Astrocyte (in vitro differentiated cells and primary cell): ENCODE data around the gene USP20. TPM values are rescaled to one million over a fixed set of nuclear protein-coding genes. Genes with fewer than 3 reads are reported as not detected.

Experiments
- DNase-seq: peaks from one replicate; pipeline ENCODE4 v3.0.0-alpha.2; 2010; ENCODE audit warnings: low read depth
- FAIRE-seq: peaks from 2 replicates; lab custom pipeline; 2011; peaks lifted over from hg19 to GRCh38; lab: Jason Lieb, UNC
- H2AFZ ChIP-seq: 2 replicates; pipeline ENCODE4 v1.6.0; 2012; ENCODE audit warnings: low read depth, low read length, inconsistent platforms
- H3K27ac ChIP-seq: 2 replicates; pipeline ENCODE4 v1.5.1; 2011; ENCODE audit warnings: low read depth, low read length, inconsistent platforms
- H3K27me3 ChIP-seq: 2 replicates; pipeline ENCODE4 v1.6.0; 2011; ENCODE audit warnings: low read length, inconsistent platforms; ENCODE audit not compliant: insufficient read depth
- H3K36me3 ChIP-seq: 2 replicates; pipeline ENCODE4 v1.5.1; 2011; ENCODE audit warnings: low read length, inconsistent platforms; ENCODE audit not compliant: insufficient read depth
- H3K4me1 ChIP-seq: 2 replicates; pipeline ENCODE4 v1.5.1; 2011; ENCODE audit warnings: low read length, inconsistent platforms; ENCODE audit not compliant: insufficient read depth
- H3K4me2 ChIP-seq: 2 replicates; pipeline ENCODE4 v1.6.0; 2012; ENCODE audit warnings: low read length, inconsistent platforms
- H3K4me3 ChIP-seq: 2 replicates; pipeline ENCODE4 v1.5.1; 2011; ENCODE audit warnings: low read depth, mild to moderate bottlenecking, low read length, inconsistent platforms; ENCODE audit not compliant: insufficient read depth
- H3K79me2 ChIP-seq: 2 replicates; pipeline ENCODE4 v1.6.0; 2012; ENCODE audit warnings: mild to moderate bottlenecking, low read length, inconsistent platforms; ENCODE audit not compliant: insufficient read depth
- H3K9ac ChIP-seq: 2 replicates; pipeline ENCODE4 v1.6.0; 2012; ENCODE audit warnings: mild to moderate bottlenecking, low read length, inconsistent platforms
- H3K9me3 ChIP-seq: 2 replicates; pipeline ENCODE4 v1.5.1; 2012; ENCODE audit warnings: low read depth, mild to moderate bottlenecking, low read length, inconsistent platforms; ENCODE audit not compliant: insufficient read depth
- H4K20me1 ChIP-seq: 2 replicates; pipeline ENCODE4 v1.6.0; 2012; ENCODE audit warnings: low read length, inconsistent platforms; ENCODE audit not compliant: insufficient read depth
- H3K27ac Mint-ChIP-seq: one replicate; pipeline ENCODE4 v1.8.0; 2021; ENCODE audit warnings: mild to moderate bottlenecking, mixed read lengths; ENCODE audit not compliant: unreplicated experiment
- H3K27me3 Mint-ChIP-seq: one replicate; pipeline ENCODE4 v1.8.0; 2021; ENCODE audit warnings: low read depth, mixed read lengths; ENCODE audit not compliant: unreplicated experiment
- H3K36me3 Mint-ChIP-seq: one replicate; pipeline ENCODE4 v1.8.0; 2021; ENCODE audit warnings: low read depth, mixed read lengths; ENCODE audit not compliant: unreplicated experiment
- H3K4me1 Mint-ChIP-seq: one replicate; pipeline ENCODE4 v1.8.0; 2021; ENCODE audit warnings: low read depth, mixed read lengths; ENCODE audit not compliant: unreplicated experiment
- H3K4me3 Mint-ChIP-seq: one replicate; pipeline ENCODE4 v1.8.0; 2021; ENCODE audit warnings: mild to moderate bottlenecking, moderate library complexity, mixed read lengths; ENCODE audit not compliant: unreplicated experiment
- H3K9me3 Mint-ChIP-seq: one replicate; pipeline ENCODE4 v1.8.0; 2021; ENCODE audit warnings: mild to moderate bottlenecking, mixed read lengths; ENCODE audit not compliant: unreplicated experiment
- EZH2 ChIP-seq: IDR thresholded peaks from 2 replicates; pipeline ENCODE4 v1.6.1; 2012; ENCODE audit warnings: mild to moderate bottlenecking, low read length, inconsistent platforms; ENCODE audit not compliant: insufficient read depth
- total RNA-seq: library from RNA; stranded (reverse); gene quantifications from 2 replicates; pipeline ENCODE4 v1.2.1, GENCODE V29; 2021
- TF ChIP-seq, protein P1 (sequence below): IDR thresholded peaks from 2 replicates; pipeline ENCODE4 v1.5.1; 2011; ENCODE audit warnings: low read depth, mild to moderate bottlenecking, inconsistent platforms, low read length, moderate library complexity; ENCODE audit not compliant: insufficient read depth

USP20 gene
- total RNA-seq, 1 donor from 2014 or later, result 24.1 TPM

DNA sequence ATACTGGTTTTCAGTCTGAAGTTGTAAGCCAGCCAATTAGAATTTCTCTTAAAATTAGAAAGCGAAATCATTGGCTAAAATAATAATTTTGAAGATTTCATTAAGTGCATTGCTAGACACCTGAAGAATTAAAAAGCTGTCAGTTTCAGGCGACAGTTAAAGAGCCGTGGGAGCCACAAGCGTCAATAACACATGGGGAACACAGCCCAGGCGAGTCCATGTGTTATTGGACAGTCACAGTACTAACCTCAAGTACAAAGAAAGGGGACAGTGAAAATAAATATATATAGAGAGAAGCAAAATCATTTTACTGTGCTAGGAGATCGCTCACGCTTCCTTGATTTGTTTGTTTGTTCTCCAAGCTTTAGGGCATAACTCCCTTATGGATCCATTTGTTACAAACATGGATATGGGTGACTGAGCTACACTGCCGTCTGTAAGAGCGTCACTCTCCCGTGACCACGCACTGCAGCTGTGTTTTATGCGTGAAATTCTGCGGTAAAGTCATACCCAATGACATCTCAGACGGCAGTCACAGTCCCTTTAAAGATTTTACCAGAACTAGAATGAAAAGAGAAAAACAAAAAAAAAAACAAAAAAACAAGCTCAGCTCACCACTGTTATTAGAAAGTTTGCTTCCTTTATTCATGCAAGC, 83.2 kb downstream of the USP20 start:
- DNase-seq (no peak), FAIRE-seq (no peak)
- H3K36me3 Mint-ChIP-seq, result peaks cover 13% of the 10 kb centered on the region
- Histone ChIP-seq H3K4me1 (no peaks in the 10 kb centered on the region), H3K4me3 (no peak overlapping the region), H3K4me2 (no peak overlapping the region), H3K27ac (no peak overlapping the region), H2AFZ (no peak overlapping the region), H4K20me1 (no peaks in the 10 kb centered on the region), H3K27me3 (no peaks in the 10 kb centered on the region), H3K79me2 (no peaks in the 10 kb centered on the region), H3K9ac (no peak overlapping the region), H3K9me3 (no peaks in the 10 kb centered on the region), H3K36me3 (no peaks in the 10 kb centered on the region)
- no peak overlapping the region for H3K4me3 Mint-ChIP-seq
- no peaks in the 10 kb centered on the region for H3K27me3 Mint-ChIP-seq
- no peak overlapping the region for H3K27ac Mint-ChIP-seq
- no peaks in the 10 kb centered on the region for H3K4me1 Mint-ChIP-seq
- no peaks in the 10 kb centered on the region for H3K9me3 Mint-ChIP-seq
- no peak for TF ChIP-seq EZH2
- TF ChIP-seq, protein P1, sequence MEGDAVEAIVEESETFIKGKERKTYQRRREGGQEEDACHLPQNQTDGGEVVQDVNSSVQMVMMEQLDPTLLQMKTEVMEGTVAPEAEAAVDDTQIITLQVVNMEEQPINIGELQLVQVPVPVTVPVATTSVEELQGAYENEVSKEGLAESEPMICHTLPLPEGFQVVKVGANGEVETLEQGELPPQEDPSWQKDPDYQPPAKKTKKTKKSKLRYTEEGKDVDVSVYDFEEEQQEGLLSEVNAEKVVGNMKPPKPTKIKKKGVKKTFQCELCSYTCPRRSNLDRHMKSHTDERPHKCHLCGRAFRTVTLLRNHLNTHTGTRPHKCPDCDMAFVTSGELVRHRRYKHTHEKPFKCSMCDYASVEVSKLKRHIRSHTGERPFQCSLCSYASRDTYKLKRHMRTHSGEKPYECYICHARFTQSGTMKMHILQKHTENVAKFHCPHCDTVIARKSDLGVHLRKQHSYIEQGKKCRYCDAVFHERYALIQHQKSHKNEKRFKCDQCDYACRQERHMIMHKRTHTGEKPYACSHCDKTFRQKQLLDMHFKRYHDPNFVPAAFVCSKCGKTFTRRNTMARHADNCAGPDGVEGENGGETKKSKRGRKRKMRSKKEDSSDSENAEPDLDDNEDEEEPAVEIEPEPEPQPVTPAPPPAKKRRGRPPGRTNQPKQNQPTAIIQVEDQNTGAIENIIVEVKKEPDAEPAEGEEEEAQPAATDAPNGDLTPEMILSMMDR, result no peak

DNA sequence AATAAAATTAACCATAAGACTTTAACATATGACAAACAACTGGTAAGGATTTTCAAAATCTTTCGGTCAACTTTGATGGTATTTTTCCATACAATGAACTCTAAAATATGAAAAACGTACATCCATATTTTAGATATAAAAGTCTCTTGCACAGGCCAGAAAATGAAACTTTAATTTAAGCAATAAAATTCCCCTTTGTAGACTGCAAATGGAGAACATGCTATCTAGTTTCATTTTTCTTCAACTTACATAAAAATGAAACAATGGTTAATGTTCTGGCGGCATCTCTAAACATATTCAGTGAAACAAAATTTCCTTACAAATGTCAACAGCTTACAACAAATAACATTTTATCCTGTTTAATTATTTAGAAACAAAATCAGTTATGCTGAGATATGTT, 84.0 kb downstream of the USP20 start:
- H3K4me1 Mint-ChIP-seq, result no peaks in the 10 kb centered on the region

DNA sequence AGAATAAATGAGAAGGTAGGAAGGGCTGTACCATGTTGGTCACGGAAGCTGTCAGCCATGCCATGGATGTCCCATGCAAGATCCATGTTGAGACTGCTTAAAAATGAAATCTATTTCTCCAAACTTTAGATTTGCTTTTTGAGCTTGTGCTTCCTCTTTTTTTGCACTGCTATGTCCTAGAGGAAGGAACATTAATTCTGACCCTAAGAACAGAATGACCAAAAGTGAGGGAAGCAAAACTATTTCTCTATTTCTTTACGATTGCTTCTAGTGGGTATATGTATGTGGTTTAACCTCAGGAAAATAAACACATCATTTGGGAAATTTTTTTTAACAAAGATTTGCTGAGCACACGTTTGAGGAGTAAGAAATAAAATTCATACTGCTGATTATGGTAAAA, 84.6 kb downstream of the USP20 start:
- no peak for DNase-seq
- Mint-ChIP-seq H3K27ac (no peak overlapping the region), H3K9me3 (no peaks in the 10 kb centered on the region), H3K4me1 (no peaks in the 10 kb centered on the region), H3K4me3 (no peak overlapping the region), H3K27me3 (no peaks in the 10 kb centered on the region), H3K36me3 (peaks cover 13% of the 10 kb centered on the region)
- Histone ChIP-seq H3K4me2 (no peak overlapping the region), H3K79me2 (no peaks in the 10 kb centered on the region), H3K4me1 (no peaks in the 10 kb centered on the region), H3K36me3 (no peaks in the 10 kb centered on the region), H4K20me1 (no peaks in the 10 kb centered on the region), H3K27ac (no peak overlapping the region), H3K9me3 (no peaks in the 10 kb centered on the region), H2AFZ (no peak overlapping the region), H3K27me3 (no peaks in the 10 kb centered on the region), H3K4me3 (no peak overlapping the region), H3K9ac (no peak overlapping the region)
- no peak for FAIRE-seq
- TF ChIP-seq, protein P1, result no peak
- no peak for TF ChIP-seq EZH2

More for the DNA sequence above, 84.0 kb downstream of the USP20 start:
- TF ChIP-seq, protein P1, result no peak
- TF ChIP-seq EZH2, result no peak
- Histone ChIP-seq H4K20me1 (no peaks in the 10 kb centered on the region), H3K4me2 (no peak overlapping the region), H3K9ac (no peak overlapping the region), H3K4me3 (no peak overlapping the region), H3K9me3 (no peaks in the 10 kb centered on the region), H3K79me2 (no peaks in the 10 kb centered on the region), H3K27ac (no peak overlapping the region), H2AFZ (no peak overlapping the region), H3K27me3 (no peaks in the 10 kb centered on the region), H3K36me3 (no peaks in the 10 kb centered on the region), H3K4me1 (no peaks in the 10 kb centered on the region)
- H3K4me3 Mint-ChIP-seq, result no peak overlapping the region
- no peak for DNase-seq
- FAIRE-seq, result no peak
- peaks cover 12% of the 10 kb centered on the region for H3K36me3 Mint-ChIP-seq
- H3K9me3 Mint-ChIP-seq, result no peaks in the 10 kb centered on the region
- H3K27ac Mint-ChIP-seq, result no peak overlapping the region
- no peaks in the 10 kb centered on the region for H3K27me3 Mint-ChIP-seq
